ENCODE data around the gene ATP5MC3.

DNA sequence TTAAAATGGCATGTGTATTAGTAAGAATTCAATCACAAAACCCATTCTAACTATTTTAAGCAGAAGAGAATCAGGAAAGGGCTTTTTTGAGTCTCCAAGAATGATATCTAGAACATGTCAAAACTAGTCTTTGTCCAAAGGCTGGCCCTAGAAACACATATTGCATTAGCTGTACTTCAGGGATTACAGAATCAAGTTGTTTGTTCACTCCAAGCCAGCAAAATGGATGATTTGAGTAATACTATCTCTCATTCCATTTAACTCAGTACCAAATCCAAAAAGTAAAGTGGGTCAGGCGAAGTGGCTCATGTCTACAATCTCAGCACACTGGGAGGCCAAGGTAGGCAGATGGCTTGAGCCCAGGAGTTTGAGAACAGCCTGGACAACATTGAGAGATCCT lies 54.8 kb downstream of the ATP5MC3 start:
- TF ChIP-seq, protein P1, sequence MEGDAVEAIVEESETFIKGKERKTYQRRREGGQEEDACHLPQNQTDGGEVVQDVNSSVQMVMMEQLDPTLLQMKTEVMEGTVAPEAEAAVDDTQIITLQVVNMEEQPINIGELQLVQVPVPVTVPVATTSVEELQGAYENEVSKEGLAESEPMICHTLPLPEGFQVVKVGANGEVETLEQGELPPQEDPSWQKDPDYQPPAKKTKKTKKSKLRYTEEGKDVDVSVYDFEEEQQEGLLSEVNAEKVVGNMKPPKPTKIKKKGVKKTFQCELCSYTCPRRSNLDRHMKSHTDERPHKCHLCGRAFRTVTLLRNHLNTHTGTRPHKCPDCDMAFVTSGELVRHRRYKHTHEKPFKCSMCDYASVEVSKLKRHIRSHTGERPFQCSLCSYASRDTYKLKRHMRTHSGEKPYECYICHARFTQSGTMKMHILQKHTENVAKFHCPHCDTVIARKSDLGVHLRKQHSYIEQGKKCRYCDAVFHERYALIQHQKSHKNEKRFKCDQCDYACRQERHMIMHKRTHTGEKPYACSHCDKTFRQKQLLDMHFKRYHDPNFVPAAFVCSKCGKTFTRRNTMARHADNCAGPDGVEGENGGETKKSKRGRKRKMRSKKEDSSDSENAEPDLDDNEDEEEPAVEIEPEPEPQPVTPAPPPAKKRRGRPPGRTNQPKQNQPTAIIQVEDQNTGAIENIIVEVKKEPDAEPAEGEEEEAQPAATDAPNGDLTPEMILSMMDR (IDR thresholded peaks at IDR 0.05; ENCODE audit: low read depth, low read length, poor library complexity, severe bottlenecking): no peak
- TF ChIP-seq EZH2phosphoT487 (IDR thresholded peaks at IDR 0.05; ENCODE audit: borderline replicate concordance, low read length): no peak

All from DOHH2 (cell line).